HG03108 (cell line): ENCODE data around the gene TMEM51.

Experiments
- ATAC-seq: cut with Tn5 transposase; IDR thresholded peaks from one replicate; pipeline ENCODE4 v1.9.1; 2021; ENCODE audit warnings: moderate library complexity; ENCODE audit not compliant: unreplicated experiment

Gene TMEM51

GRCh38 chr1:15152318-15153183, 996 bp upstream of the TMEM51 start:
- ATAC-seq: no peak

- ATAC-seq: no peak
Observed at GRCh38 chr1:15153842-15154479, 414 bp downstream of the TMEM51 start.

DNA sequence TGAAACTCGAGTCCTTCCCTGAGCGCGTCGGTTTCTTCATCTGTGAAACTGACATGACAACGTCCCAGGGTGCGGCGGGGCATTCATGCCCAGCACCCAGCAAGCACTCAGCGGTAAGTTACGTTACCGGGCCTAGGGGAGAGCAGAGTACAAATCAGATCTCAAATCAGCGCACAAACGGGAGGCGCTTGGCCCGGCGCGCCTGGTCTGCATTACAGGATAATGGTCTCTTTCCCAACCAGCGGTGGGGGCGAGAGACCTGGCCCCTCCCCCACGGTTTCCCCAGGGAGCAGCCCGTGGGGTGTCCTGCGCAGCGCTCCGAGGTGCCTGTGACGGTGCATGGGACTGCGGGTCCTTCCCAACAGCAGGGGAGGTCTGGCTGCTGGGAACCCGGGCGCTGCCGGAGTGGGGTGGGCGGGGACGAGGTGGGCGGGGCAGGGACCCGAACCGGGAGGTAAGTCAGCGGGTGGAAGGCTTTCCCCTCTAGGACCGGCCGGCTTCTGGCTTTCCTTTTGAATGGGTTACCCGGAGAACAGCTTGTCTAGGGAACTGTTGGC, 1.0 kb downstream of the TMEM51 start:
- ATAC-seq: no peak

DNA sequence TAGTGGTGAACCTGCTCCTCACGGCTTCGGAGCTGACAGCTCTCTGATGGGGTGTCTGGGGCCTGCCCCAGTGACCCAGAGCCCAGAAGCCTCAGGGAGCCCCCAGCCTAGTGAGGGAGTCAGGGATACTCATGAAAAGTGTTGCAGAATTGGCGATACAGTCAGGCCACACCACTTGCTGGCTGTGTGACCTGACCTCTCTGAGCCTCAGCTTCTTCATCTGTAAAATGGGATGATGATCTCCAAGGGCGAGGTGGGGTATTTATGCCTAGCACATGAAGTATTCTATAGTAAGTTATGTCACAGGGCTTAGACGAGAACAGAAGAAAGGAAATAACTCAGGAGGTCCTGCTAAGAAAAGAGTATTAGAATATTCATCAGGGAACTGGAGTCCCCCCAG, 1.6 kb downstream of the TMEM51 start:
- no peak for ATAC-seq

- no peak for ATAC-seq
Observed at GRCh38 chr1:15155888-15156741, 2.6 kb downstream of the TMEM51 start.

DNA sequence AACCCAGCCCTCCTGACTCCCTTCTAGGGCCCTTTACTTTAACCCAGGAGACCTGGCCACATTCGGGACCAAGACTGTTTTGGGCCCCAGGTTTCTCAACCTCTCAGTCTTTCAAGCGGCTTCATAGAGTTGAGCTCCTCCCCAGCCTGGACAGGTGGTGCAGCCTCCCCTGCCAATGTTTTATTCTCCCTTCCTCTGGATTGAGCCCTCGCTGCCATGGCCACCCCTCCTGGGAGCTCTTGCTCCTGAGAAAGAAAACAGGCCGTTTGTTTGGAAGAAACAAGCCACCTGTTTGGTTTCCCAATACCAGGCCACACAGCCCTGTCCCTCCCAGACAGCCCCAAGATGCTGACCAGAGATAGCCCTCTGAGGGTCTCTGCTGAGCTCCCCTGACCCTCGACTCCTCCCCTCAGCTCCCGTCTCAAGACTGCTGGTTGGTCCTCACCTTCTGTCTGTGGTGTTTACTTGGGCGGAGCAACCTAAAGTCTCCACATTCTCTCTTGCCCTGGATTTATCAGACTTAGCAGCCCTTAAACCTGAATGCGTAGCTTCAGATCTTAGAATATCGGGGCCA, 3.3 kb downstream of the TMEM51 start:
- ATAC-seq: no peak

GRCh38 chr1:15157524-15158399, 4.2 kb downstream of the TMEM51 start:
- ATAC-seq: no peak

DNA sequence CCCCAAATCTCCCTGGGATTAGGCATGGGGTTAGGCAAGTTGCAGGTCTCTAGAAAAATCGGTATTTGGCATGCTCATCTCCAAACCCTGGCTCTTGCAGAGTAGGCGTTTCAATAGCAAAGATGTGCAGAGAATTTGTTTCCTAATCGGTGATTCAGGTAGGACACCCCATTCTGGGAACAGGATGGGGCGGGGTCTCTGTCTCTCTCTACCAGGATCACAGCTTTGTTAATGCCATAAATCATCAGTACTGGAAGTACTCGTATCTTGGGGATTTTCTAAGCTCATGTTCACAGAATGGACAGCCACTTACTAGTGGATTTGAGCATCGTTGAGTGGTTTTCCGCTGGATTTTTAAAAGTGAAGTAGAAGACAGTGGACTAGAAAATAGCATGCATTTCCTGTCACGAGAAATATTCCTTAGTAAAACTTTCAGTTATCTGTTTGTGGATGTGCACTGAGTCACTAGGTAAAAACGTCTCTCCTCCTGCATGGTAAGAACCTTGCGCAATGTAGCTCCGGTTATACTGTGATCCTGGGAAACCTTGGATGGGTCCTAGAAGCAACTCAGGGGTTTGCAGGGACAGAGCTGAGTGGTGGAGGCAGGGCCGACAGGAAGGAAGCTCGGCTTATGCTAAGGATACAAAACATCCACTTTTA, 5.1 kb downstream of the TMEM51 start:
- no peak for ATAC-seq

DNA sequence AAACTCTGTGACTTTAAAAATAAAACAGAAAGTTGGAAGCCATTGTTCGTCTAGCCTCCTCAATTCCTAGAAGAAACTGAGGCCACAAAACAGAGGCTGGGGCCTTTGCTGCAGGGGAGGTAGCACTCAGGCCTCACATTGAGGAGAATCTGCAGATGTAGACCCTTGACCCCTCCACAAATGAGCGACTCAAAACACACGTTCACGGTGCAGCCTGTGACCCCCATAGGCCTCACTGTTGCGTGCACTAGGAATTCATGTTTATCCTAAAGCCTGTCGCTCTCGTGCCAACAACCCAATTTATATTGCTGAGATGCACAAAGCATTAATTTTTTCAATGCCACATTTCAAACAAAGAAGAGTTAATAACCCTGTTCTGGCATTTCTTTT, 5.6 kb downstream of the TMEM51 start:
- ATAC-seq: no peak

DNA sequence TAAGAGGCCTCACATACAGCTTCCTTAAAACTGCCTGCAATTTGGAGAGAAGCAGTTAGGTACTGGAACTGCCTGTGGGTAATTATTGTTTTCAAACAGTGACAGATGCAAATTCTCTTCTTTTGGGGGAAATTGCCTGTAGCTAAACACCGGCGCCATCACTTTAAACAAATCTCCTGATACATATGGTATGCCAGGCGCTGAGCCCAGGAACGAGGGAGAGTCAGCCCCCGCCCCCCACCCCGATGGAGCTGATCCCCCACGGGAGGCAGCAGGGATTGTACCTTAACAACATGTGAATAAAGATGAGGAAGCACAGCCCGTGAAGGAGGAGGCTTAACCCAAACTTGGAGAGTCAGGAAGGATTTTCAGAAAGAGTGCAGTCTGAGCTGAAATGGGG, 7.1 kb downstream of the TMEM51 start:
- ATAC-seq: no peak

GRCh38 chr1:15167386-15167785, 13.8 kb downstream of the TMEM51 start:
- no peak for ATAC-seq

DNA sequence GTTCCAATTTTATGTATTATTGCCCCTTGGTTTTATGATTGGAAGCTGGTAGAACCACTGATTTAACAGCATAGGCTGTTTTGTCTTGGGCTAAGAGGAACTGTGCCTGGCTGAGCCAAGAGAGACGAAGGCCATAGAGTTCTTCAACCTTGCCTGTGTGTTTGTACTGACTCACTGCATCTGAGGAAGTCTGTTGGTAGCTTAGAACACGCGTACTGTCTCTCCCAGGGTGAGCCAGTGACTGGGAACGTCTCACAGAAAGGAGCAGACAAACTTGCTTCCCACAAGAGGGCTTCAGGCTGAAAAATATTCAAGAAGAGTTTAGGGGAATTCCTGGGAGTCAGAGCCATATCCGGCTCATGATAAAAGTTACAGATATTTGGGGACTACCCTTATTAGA, 14.9 kb downstream of the TMEM51 start:
- no peak for ATAC-seq

DNA sequence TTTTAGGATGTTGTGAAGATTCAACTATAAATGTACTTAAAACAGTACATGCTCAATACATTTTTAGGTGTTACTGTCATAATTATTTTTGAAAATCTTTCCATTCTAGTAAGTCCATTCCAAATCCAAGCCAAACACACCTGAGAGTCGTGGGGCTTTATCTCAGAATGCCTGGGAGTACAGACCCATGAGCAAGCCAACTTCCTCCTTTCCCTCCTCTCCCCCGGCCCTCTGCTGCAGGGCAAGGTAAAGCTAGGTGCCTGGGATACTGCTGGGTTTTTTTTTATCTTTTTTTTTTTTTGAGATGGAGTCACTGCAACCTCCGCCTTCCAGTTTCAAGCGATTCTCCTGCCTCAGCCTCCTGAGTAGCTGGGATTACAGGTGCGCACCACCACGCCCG, 16.5 kb downstream of the TMEM51 start:
- ATAC-seq: no peak

DNA sequence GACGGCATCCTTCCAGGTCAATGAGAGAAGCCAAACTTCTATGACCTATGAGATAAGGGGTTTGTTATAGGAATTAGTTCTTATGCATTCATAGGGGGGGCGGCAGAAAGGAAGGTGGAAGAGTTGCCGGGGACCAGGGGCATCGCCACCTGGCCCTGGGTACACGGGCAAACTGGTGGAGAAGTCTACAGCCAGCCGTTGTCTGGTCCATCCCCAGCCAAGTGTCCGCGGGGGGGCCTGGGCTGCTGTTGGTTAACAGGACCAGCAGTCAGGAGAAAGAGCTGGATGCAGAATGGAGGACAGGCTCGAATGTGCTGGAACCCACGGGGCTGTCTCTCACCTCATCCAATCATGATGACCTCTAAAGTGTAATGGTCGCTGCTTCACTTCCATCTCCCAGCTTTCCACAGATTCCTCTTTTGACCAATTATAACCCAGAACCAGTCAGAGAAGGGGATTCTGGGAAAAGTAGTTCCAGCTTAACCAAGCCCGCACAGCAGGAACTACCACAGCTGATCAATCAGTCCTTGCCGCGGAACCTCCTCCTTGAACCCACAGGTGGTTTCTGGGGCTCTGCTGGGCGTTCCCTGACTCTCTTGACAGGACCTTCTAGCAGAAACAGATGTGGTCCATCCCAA, 17.8 kb downstream of the TMEM51 start:
- ATAC-seq: no peak

DNA sequence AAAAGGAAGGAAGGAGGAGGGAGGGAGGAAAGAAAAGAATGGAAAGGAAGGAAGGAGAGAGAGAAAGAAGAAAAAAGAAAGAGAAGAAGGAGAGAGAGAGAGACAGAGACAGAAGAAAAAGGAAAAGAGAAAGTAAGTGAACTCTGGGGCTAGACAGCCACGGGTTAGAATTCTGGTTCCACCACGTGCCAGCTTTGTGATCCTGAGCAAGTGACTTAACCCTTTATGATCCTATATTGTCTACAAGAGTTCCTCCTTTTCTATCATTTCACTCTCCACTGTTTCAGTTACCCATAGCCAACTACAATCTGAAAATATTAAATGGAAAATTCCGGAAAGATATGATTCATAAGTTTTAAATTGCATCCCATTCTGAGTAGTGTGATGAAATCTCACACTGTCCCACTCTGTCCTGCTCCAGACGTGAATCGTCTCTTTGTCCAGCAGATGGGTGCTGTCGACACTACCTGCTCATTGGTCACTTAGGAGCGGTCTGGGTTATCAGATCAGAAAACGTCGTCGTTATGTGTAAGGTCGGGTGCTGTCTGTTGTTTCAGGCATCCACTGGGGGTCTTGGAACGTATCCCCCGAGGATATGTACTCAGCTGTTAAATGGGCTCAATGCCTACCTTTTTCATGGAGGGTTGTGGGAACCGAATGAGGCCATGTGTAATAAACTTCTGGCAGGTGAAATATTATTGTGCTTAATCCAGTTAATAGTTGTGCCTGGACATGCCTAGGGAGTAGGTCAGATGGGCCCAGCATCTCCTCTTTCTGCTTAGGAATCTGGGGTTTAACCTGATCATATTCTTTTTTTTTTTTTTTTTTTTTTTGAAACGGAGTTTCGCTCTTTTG, 19.1 kb downstream of the TMEM51 start:
- ATAC-seq: no peak

DNA sequence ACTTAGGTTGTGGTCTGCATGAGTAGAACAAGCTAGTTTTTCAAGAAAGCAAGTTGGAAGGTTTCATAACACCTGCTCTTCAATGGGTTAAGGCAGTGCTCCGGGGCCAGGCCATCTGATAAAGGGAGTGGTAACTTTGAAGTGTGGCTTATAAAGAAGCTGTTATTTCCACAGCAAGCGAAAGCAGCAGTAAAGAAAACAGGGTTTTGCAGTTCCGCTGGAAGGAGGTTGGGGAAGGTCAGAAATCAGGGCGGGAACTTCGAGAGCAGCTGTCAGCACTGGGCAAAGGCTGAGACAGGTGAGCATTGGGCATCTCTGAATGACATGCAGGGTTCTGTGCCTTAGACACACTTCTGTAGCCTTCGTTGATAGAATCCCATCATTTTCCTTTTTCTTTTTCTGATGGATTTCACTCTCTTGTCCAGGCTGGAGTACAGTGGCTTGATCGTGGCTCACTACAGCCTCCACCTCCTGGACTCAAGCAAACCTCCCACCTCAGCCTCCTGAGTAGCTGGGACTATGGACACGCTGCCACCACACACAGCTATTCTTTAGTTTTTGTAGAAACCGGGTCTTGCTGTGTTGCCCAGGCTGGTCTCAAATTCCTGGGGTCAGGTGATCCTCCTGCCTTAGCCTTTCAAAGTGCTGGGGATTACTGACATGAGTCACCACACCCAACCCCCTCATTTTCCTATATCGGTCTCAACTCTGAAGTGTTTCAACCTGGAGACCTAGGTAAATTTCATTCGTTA, 20.5 kb downstream of the TMEM51 start:
- ATAC-seq: no peak

DNA sequence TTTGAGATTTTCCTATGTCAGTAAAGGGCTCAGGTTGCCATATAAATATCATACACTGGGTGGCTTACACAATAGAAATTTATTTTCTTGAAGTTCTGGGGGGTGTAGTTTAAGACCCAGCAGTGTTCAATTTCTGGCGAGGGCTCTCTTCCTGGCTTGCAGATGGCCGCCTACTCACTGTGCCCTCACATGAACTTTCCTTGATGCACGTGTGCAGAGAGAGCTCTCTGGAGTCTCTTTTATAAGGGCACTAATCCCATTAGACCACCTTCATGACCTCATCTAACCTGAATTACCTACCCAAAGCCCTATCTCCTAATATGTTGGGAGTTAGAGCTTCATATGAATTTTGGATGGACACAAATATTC, 21.1 kb downstream of the TMEM51 start:
- ATAC-seq: no peak
